HG03066 (cell line): ENCODE measurements around the gene MISFA.
"Not testable (repeated sequence)": the region's sequence is repeated elsewhere in the genome, so short reads cannot be mapped to it uniquely, and the experiment has no call there.

ENCODE experiments used
- ATAC-seq: cut with Tn5 transposase; IDR thresholded peaks from one replicate; pipeline ENCODE4 v1.9.1; 2021; ENCODE audit warnings: low read depth; ENCODE audit not compliant: unreplicated experiment

Gene MISFA

DNA sequence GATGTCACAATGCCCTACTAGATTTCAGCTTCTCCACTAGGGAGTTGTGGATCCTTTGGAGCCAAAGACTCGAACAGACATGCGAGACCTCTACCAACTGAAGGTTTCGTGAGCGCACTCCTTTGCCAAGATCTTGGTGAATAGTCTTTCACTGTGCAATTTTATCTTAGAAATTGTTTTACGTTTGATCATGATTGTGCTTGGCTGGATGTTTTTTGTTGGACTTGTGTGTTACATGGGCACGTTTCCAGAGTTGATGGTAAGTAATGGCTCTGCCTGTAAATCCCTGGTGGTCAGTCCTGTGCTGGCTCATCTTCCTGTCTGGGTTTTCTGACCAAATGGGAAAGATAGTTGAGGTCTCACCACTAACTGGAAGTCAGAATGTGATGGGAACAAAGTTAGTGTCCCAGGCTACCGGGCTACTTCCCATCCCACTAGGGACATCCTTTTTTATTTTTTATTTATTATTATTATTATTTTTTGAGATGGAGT, at the start of gene MISFA:
TSS of gene MISFA (plus strand) at position 51 of the 492 bp plus-strand sequence. CDS start at position 191, 140 bp downstream.
- ATAC-seq: no peak

DNA sequence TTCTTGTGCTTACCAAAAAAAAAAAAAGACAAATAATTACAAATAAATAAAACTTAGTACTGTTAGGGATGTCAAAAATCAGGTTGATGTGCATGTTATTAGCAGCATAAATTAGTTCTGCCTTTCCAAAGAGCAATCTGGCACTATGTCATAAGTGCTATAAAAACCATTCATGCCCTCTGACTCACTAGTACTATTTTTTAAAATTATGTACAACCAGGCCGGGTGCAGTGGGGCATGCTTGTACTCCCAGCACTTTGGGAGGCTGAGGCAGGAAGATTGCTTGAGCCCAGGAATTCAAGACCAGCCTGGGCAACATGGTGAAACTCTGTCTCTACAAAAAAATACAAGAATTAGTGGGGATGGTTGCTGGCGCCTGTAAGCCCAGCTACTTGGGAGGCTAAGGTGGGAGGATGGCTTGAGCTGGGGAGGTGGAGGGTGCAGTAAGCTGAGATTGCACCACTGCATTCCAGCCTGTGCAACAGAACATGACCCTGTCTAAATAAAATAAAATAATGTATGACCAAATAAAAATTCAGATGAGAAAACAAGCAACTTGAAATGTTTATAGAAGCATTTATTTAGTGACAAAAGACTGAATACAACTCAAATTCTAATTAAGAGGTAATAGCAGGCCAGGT, 36.4 kb upstream of the MISFA start:
- no peak for ATAC-seq

DNA sequence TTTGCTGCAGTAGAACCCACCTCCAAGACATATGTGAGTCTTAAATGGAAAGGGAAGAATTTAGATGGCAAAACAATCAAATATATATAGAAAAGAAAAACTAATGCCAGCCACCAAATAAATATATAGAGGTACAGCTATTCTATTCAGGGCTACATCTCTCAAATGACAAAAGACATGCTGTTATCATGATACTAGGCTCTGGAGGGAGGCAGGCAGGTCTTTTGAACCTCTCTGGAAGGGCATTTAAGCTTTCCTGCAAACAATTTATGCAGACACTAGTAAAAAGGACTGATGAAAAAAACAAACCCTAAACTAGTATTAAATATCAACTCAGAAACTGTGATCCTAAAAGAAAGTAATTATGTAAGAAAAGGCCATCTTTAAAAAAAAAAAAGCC, 35.4 kb upstream of the MISFA start:
- ATAC-seq: no peak

DNA sequence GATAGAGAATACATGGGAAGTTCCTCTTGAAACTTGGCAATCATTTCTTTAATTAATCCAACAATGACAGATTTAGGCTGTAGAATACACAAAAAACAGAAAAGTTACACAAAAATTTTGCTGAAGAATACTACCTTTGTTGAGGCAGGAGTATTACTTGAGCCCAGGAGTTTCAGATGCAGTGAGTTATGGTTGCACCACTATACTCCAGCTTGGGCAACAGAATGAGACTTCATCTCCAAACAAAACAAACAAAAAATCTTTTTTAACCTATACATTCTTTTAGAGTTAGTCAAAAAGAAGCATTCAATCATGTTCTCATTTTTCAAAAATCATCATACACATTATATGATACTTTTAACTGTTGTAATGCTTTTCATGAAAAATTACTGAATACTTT, 33.2 kb upstream of the MISFA start:
- ATAC-seq: no peak

DNA sequence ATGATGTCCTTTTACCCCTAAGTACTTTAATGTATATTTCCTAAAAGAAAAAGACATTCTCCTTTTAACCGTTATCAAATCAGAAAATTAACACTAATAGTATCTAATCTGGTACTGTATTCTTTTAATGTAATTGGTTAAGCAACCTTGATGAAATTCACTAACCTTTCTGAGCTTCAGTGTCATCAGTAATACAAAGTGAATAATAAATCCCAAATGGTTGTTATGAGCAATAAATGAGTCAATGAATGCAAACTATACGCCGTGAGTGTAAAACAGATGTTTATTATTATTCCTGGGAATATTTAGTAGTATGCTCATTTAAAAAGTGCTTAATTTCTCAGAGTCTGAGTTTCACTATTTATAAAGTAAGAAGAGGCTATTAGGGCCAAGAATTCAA, 32.5 kb upstream of the MISFA start:
- ATAC-seq: no peak

GRCh38 chr11:18575361-18575760, 24.2 kb upstream of the MISFA start:
- ATAC-seq: no peak

- no peak for ATAC-seq
Measured at GRCh38 chr11:18578975-18579598, 20.5 kb upstream of the MISFA start.

- ATAC-seq: no peak
Measured at GRCh38 chr11:18580113-18580766, 19.3 kb upstream of the MISFA start.

GRCh38 chr11:18581825-18582224, 17.8 kb upstream of the MISFA start:
- ATAC-seq: no peak

GRCh38 chr11:18588297-18589252, 11.0 kb upstream of the MISFA start, which contains the start of gene UEVLD:
Gene UEVLD (minus strand): TSS chr11:18588734. CDS start chr11:18588654, 80 bp downstream.
- ATAC-seq: peak; percentile 61

DNA sequence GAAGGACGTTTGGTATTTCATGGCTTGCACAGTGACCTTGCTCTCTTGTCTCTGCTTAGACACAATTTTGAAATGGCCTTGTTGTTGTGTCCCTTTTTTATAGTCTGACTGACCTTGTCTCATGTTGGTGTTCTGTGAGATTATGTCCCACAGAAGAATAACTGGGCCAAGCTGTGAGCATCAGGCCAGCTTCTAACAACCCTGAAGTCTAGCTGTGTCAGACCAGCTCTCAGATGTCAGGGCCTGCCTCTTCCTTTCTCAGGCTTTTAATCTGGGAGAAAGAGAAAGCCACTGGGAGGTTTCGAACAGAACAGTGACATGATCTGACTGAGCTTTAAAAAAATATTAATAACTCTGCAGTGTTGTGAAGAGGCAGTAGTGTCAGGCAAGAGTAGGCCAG, 9.0 kb upstream of the MISFA start:
- no peak for ATAC-seq

DNA sequence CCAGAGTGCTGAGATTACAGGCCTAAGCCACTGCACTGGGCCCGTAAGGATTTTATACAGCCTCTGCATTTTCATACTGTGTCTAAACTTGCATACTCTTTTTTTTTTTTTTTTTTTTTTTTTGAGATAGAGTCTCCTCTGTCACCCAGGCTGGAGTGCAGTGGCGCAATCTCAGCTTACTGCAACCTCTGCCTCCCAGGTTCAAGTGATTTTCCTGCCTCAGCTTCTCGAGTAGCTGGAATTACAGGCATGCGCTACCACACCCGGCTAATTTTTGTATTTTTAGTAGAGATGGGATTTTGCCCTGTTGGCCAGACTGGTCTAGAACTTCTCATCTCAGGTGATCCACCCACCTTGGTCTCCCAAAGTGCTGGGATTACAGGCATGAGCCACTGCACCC, 5.5 kb upstream of the MISFA start:
- not testable (repeated sequence) for ATAC-seq

GRCh38 chr11:18594999-18595749, 4.4 kb upstream of the MISFA start:
- ATAC-seq: no peak

- no peak for ATAC-seq
Measured at GRCh38 chr11:18600915-18601569, 1.5 kb downstream of the MISFA start.

GRCh38 chr11:18608376-18608775, 8.8 kb downstream of the MISFA start:
- ATAC-seq: no peak

DNA sequence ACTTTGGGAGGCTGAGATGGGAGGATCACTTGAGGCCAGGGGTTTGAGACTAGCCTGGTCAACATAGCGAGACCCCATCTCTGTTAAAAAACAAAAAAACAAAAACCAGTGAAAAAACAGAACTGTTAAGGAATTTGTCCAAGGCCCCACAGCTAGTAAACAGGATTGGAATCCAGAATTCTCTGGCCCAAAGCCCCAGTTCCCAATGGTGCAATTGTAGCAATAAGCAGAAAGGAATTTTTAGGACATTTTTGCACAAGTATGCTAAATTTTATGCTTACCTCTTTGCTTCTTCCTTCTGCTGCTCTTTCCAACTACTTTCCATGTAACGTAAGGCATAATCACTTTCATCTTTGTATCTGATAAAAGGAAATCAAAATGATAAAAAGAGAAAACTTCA, 11.6 kb downstream of the MISFA start:
- no peak for ATAC-seq

- no peak for ATAC-seq
Measured at GRCh38 chr11:18612394-18612793, 12.8 kb downstream of the MISFA start.

DNA sequence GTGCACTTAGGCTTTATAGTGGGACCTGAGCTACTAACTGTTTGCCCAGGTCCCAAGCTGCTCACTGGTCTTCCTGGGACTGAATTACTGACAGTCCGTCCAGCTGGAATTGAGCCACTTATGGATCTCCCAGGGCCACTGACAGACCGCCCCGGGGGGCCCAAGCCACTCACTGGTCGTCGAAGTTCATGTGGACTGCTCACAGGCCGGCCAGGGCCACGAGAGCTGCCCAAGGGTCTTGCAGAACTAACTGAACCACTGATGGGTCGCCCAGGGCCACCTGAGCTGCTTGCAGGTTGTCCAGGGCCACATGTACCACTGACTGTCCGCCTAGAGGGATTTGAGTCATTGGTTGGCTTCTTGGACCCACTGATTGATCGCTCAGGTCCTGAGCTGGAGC, 15.1 kb downstream of the MISFA start:
- no peak for ATAC-seq

- ATAC-seq: peak; percentile 93
Measured at GRCh38 chr11:18615628-18616392, 16.2 kb downstream of the MISFA start.
